SK-N-SH (cell line): Measurements from ENCODE around the gene CTSA.

Experiments used
- CTCF ChIP-seq: fragments of 200-600 bp; sonication (generic); IDR thresholded peaks from 2 replicates; pipeline ENCODE4 v1.6.1; 2017; ENCODE audit warnings: antibody characterized with exemption, mild to moderate bottlenecking, moderate library complexity
- FOSL2 ChIP-seq: IDR thresholded peaks from 2 replicates; pipeline ENCODE4 v1.4.0; 2012; ENCODE audit warnings: low read depth, mild to moderate bottlenecking, moderate library complexity, borderline replicate concordance
- PBX3 ChIP-seq: IDR thresholded peaks from 2 replicates; pipeline ENCODE4; 2012
- POLR2AphosphoS5 ChIP-seq: IDR thresholded peaks from 2 replicates; pipeline ENCODE4 v1.6.1; 2012; ENCODE audit warnings: low read depth, low read length
- RCOR1 ChIP-seq: fragments of 150-350 bp; IDR thresholded peaks from 2 replicates; pipeline ENCODE4 v1.6.1; 2017; ENCODE audit warnings: antibody characterized with exemption, low read length
- USF2 ChIP-seq: fragments of 150-350 bp; IDR thresholded peaks from 2 replicates; pipeline ENCODE4 v1.6.1; 2017; ENCODE audit warnings: antibody characterized with exemption, low read length, low read depth, borderline replicate concordance

- no peak for TF ChIP-seq CTCF
- TF ChIP-seq USF2 = no peak
- TF ChIP-seq RCOR1 = no peak
- no peak for TF ChIP-seq POLR2AphosphoS5
- TF ChIP-seq FOSL2 = no peak
- no peak for TF ChIP-seq PBX3
These were observed 45.7 kb upstream of the CTSA start for GRCh38 chr20:45845452-45845851.
